Naive thymus-derived CD4-positive, alpha-beta T cell (primary cell): ENCODE measurements around the gene TEFM. TPM values are rescaled to one million over a fixed set of nuclear protein-coding genes. Genes with fewer than 3 reads are reported as not detected.
A peak's percentile ranks its signal among the peaks of the same experiment; 100 is the strongest.

Experiments
- ATAC-seq: fragments of 150-1000 bp; cut with Tn5 transposase; 2 replicates; pipeline ENCODE4 v1.10.0; 2021; ENCODE audit warnings: mild to moderate bottlenecking, moderate library complexity
- CTCF ChIA-PET: fragments of 350-600 bp; sonication (Branson Sonifier 250); formaldehyde crosslinking; loops from one replicate; lab custom pipeline; 2021; ENCODE audit warnings: antibody characterized with exemption; lab: Charles Lee
- POLR2A ChIA-PET: fragments of 350-600 bp; sonication (Branson Sonifier 250); formaldehyde crosslinking; loops from one replicate; lab custom pipeline; 2021; ENCODE audit warnings: antibody characterized with exemption, inconsistent platforms; lab: Charles Lee
- DNase-seq, 9 donors: peaks; one replicate each; pipeline versions ENCODE4 v3.0.0 to v3.0.0-alpha.2; 2020 to 2022; ENCODE audit warnings: mixed read lengths in 1 of 9
- H3K27ac ChIP-seq: one replicate; pipeline ENCODE4 v1.7.0; 2013; ENCODE audit warnings: mild to moderate bottlenecking, low read depth, low read length, moderate library complexity
- H3K27me3 ChIP-seq, 2 donors: one replicate each; pipeline ENCODE4 v1.7.0; 2013; ENCODE audit warnings: low read length in 2 of 2, mild to moderate bottlenecking in 2 of 2, moderate library complexity in 2 of 2; ENCODE audit not compliant: control insufficient read depth in 2 of 2, insufficient read depth in 2 of 2
- H3K36me3 ChIP-seq, 3 experiments: 1 replicate in 2 of 3; 2 replicates in 1 of 3; pipeline ENCODE4 v1.7.0; 2013; ENCODE audit warnings: low read length in 3 of 3, mild to moderate bottlenecking in 3 of 3, moderate library complexity in 1 of 3; ENCODE audit not compliant: insufficient read depth in 3 of 3, control insufficient read depth in 2 of 3
- H3K4me1 ChIP-seq, 2 donors: one replicate each; pipeline ENCODE4 v1.7.0; 2013; ENCODE audit warnings: low read length in 2 of 2, mild to moderate bottlenecking in 2 of 2, moderate library complexity in 1 of 2; ENCODE audit not compliant: control insufficient read depth in 2 of 2, insufficient read depth in 2 of 2
- H3K4me3 ChIP-seq: 2 replicates; pipeline ENCODE4 v1.7.0; 2013; ENCODE audit warnings: mild to moderate bottlenecking, low read length
- H3K9me3 ChIP-seq, 3 experiments: 1 replicate in 2 of 3; 2 replicates in 1 of 3; pipeline ENCODE4 v1.7.0; 2013; ENCODE audit warnings: low read length in 3 of 3; ENCODE audit not compliant: control insufficient read depth in 2 of 3
- H3K27ac Mint-ChIP-seq, 9 donors: one replicate each; pipeline ENCODE4 v1.8.0; 2020 to 2022; ENCODE audit warnings: mixed read lengths in 9 of 9, mild to moderate bottlenecking in 8 of 9, moderate library complexity in 5 of 9, inconsistent platforms in 2 of 9
- H3K27me3 Mint-ChIP-seq, 5 donors: one replicate each; pipeline ENCODE4 v1.8.0; 2021 to 2022; ENCODE audit warnings: mixed read lengths in 5 of 5, mild to moderate bottlenecking in 1 of 5
- H3K36me3 Mint-ChIP-seq, 5 donors: one replicate each; pipeline ENCODE4 v1.8.0; 2020 to 2022; ENCODE audit warnings: mixed read lengths in 5 of 5, mild to moderate bottlenecking in 3 of 5, inconsistent platforms in 1 of 5
- H3K4me1 Mint-ChIP-seq, 7 donors: one replicate each; pipeline ENCODE4 v1.8.0; 2020 to 2022; ENCODE audit warnings: mixed read lengths in 7 of 7, mild to moderate bottlenecking in 3 of 7, inconsistent platforms in 1 of 7
- H3K4me3 Mint-ChIP-seq, 10 donors: one replicate each; pipeline ENCODE4 v1.8.0; 2020 to 2022; ENCODE audit warnings: mild to moderate bottlenecking in 10 of 10, mixed read lengths in 10 of 10, moderate library complexity in 6 of 10, inconsistent platforms in 2 of 10
- H3K9me3 Mint-ChIP-seq, 11 donors: one replicate each; pipeline ENCODE4 v1.8.0; 2020 to 2022; ENCODE audit warnings: mixed read lengths in 11 of 11, mild to moderate bottlenecking in 4 of 11, inconsistent platforms in 1 of 11, moderate library complexity in 1 of 11
- intact Hi-C, 2 donors: fragments of 100-400 bp; cut with micrococcal nuclease; formaldehyde crosslinking; loops; one replicate each; pipeline ENCODE4 v1.15.1; 2023
- polyA plus RNA-seq, 2 donors: library from polyadenylated mRNA; unstranded; fragments of 300-500 nt; fragmentation: Illumina TruSeq; gene quantifications; one replicate each; pipeline ENCODE4 v1.2.3, GENCODE V29; 2021
- total RNA-seq, 6 experiments: library from RNA in 5 of 6; stranded (reverse) in 5 of 6; gene quantifications; 1 replicate in 5 of 6; 2 replicates in 1 of 6; pipeline ENCODE4 v1.2.3 and lab custom pipeline; 2021 to 2026

TEFM gene
- 10 to 100 TPM in 4 of 5 experiments, 1 to 10 TPM in 1; 8.5 to 22.1 (median 16.5) TPM for total RNA-seq
- polyA plus RNA-seq = 10 to 100 TPM; 18.2 to 23.1 TPM
- 6.9 reads per million, percentile 29 among the genes with 10 or more reads in this experiment for total RNA-seq (lab: John Stamatoyannopoulos, UW)

GRCh38 chr17:30906101-30906911, at the start of gene TEFM:
TSS of gene TEFM (minus strand) at chr17:30906238. CDS start at chr17:30906198, 40 bp downstream.
- peak within 1 kb of the TSS; percentile 77 to 99 (median 92) for H3K27ac Mint-ChIP-seq
- CTCF ChIA-PET = interaction anchor here (0.8 kb wide), 1 partner anchor 64 kb away, joined by 4 read pairs; no protein-coding TSS in a partner anchor

GRCh38 chr17:30954046-30954830, 48.2 kb upstream of the TEFM start:
- H3K4me3 Mint-ChIP-seq = no peak overlapping the region
- no peaks in the 10 kb centered on the region for H3K9me3 Mint-ChIP-seq
- intact Hi-C loops = no loop called here
- peaks cover 0 to 23% (median 0%) of the 10 kb centered on the region in 5 donors for H3K27me3 Mint-ChIP-seq
- Histone ChIP-seq H3K27ac (no peak overlapping the region), H3K27me3 (no peaks in the 10 kb centered on the region), H3K4me3 (no peak overlapping the region), H3K9me3 (no peaks in the 10 kb centered on the region), H3K4me1 (no peaks in the 10 kb centered on the region), H3K36me3 (no peaks in the 10 kb centered on the region)
- peaks cover 0 to 1% (median 0%) of the 10 kb centered on the region in 7 donors for H3K4me1 Mint-ChIP-seq
- DNase-seq (no peak), ATAC-seq (peak; percentile 30)
- ChIA-PET CTCF (no interaction called here), POLR2A (no interaction called here)
- no peak overlapping the region for H3K27ac Mint-ChIP-seq
- no peaks in the 10 kb centered on the region for H3K36me3 Mint-ChIP-seq

More at GRCh38 chr17:30906101-30906911, at the start of gene TEFM:
- peak within 1 kb of the TSS; percentile 96 for H3K4me3 ChIP-seq
- Mint-ChIP-seq H3K9me3 (no peaks in the 10 kb centered on the region), H3K4me1 (peaks cover 33 to 65% (median 56%) of the 10 kb centered on the region in 7 donors), H3K27me3 (no peaks in the 10 kb centered on the region), H3K36me3 (peaks cover 3 to 14% (median 8%) of the 10 kb centered on the region in 5 donors), H3K4me3 (peak within 1 kb of the TSS; percentile 88 to 99 (median 92))
- DNase-seq (peak; percentile 71 to 86 (median 80)), ATAC-seq (peak; percentile 98)
- no peaks in the 10 kb centered on the region for H3K27me3 ChIP-seq
- POLR2A ChIA-PET = interaction anchor here (0.9 kb wide), 1 partner anchor 29 kb away, joined by 4 read pairs; no protein-coding TSS in a partner anchor
- H3K36me3 ChIP-seq = peaks cover 0 to 11% (median 7%) of the 10 kb centered on the region in 3 experiments
- intact Hi-C loops = loop anchor here (1.0 to 5.0 kb wide), 9 partner anchors 64 to 1536 kb away; partner anchors contain the start of genes ATAD5 (in 1 of the 2), CPD (in 1 of the 2), CRLF3 (in 1 of the 2) and EVI2A (in 1 of the 2)
- no peaks in the 10 kb centered on the region for H3K9me3 ChIP-seq
- peak within 1 kb of the TSS; percentile 88 for H3K27ac ChIP-seq
- H3K4me1 ChIP-seq = peaks cover 9 to 13% of the 10 kb centered on the region in 2 donors

GRCh38 chr17:30952638-30953393, 46.8 kb upstream of the TEFM start:
- H3K27ac ChIP-seq = no peak overlapping the region
- CTCF ChIA-PET = no interaction called here
- no peak overlapping the region for H3K27ac Mint-ChIP-seq

GRCh38 chr17:30950669-30951399, 44.8 kb upstream of the TEFM start:
- DNase-seq = no peak
- Mint-ChIP-seq H3K4me1 (peaks cover 0 to 3% (median 0%) of the 10 kb centered on the region in 7 donors), H3K4me3 (no peak overlapping the region), H3K36me3 (no peaks in the 10 kb centered on the region), H3K27me3 (no peaks in the 10 kb centered on the region), H3K9me3 (no peaks in the 10 kb centered on the region), H3K27ac (no peak overlapping the region)
- H3K9me3 ChIP-seq = no peaks in the 10 kb centered on the region
- no peaks in the 10 kb centered on the region for H3K4me1 ChIP-seq
- H3K4me3 ChIP-seq = no peak overlapping the region
- ChIA-PET POLR2A (no interaction called here), CTCF (no interaction called here)
- no peaks in the 10 kb centered on the region for H3K27me3 ChIP-seq
- H3K36me3 ChIP-seq = no peaks in the 10 kb centered on the region
- no peak overlapping the region for H3K27ac ChIP-seq
- ATAC-seq = peak; percentile 49
- intact Hi-C loops = no loop called here

More at GRCh38 chr17:30952638-30953393, 46.8 kb upstream of the TEFM start:
- POLR2A ChIA-PET = no interaction called here
- Histone ChIP-seq H3K27me3 (no peaks in the 10 kb centered on the region), H3K9me3 (no peaks in the 10 kb centered on the region), H3K4me3 (no peak overlapping the region), H3K36me3 (no peaks in the 10 kb centered on the region), H3K4me1 (no peaks in the 10 kb centered on the region)
- Mint-ChIP-seq H3K9me3 (no peaks in the 10 kb centered on the region), H3K4me3 (no peak overlapping the region), H3K36me3 (no peaks in the 10 kb centered on the region), H3K4me1 (peaks cover 0 to 3% (median 0%) of the 10 kb centered on the region in 7 donors), H3K27me3 (peaks cover 0 to 9% (median 0%) of the 10 kb centered on the region in 5 donors)
- DNase-seq = no peak
- peak; percentile 57 for ATAC-seq
- intact Hi-C loops = no loop called here

GRCh38 chr17:30950189-30950588, 44.2 kb upstream of the TEFM start:
- Histone ChIP-seq H3K4me1 (no peaks in the 10 kb centered on the region), H3K9me3 (no peaks in the 10 kb centered on the region), H3K4me3 (no peak overlapping the region), H3K36me3 (no peaks in the 10 kb centered on the region), H3K27me3 (no peaks in the 10 kb centered on the region), H3K27ac (no peak overlapping the region)
- Mint-ChIP-seq H3K27me3 (no peaks in the 10 kb centered on the region), H3K4me3 (no peak overlapping the region), H3K9me3 (no peaks in the 10 kb centered on the region), H3K4me1 (peaks cover 0 to 3% (median 0%) of the 10 kb centered on the region in 7 donors), H3K27ac (no peak overlapping the region), H3K36me3 (no peaks in the 10 kb centered on the region)
- DNase-seq (no peak), ATAC-seq (no peak)
- intact Hi-C loops = no loop called here
- ChIA-PET POLR2A (no interaction called here), CTCF (no interaction called here)
